Endothelial cell of umbilical vein (primary cell): ENCODE measurements around the gene EIF2B4.

Experiments
- EZH2 ChIP-seq: IDR thresholded peaks from 2 replicates; pipeline ENCODE4 v1.6.1; 2012; ENCODE audit warnings: borderline replicate concordance, low read depth, mild to moderate bottlenecking, moderate library complexity, low read length, inconsistent platforms; ENCODE audit not compliant: severe bottlenecking
- JUN ChIP-seq: IDR thresholded peaks from 2 replicates; pipeline ENCODE4 v1.6.1; 2011; ENCODE audit warnings: borderline replicate concordance, low read depth; ENCODE audit not compliant: insufficient read length, insufficient read depth
- MYC ChIP-seq: IDR thresholded peaks from one replicate; pipeline ENCODE4 v1.6.1; 2011; ENCODE audit warnings: mild to moderate bottlenecking, low read depth, low read length
- POLR2AphosphoS5 ChIP-seq: IDR thresholded peaks from 2 replicates; pipeline ENCODE4 v1.6.1; 2012; ENCODE audit warnings: low read depth, mild to moderate bottlenecking, control low read depth, low read length, moderate library complexity; ENCODE audit not compliant: insufficient read depth
- TF ChIP-seq, protein P1 (sequence below), 2 donors: IDR thresholded peaks; 1 replicate in 1 of 2; 2 replicates in 1 of 2; pipeline ENCODE4 v1.5.1; 2011; ENCODE audit warnings: low read length in 2 of 2, mild to moderate bottlenecking in 2 of 2, moderate library complexity in 2 of 2, control low read depth in 1 of 2, inconsistent platforms in 1 of 2, low read depth in 1 of 2; ENCODE audit not compliant: insufficient read depth in 1 of 2; ENCODE audit errors: extremely low read depth in 1 of 2
- TF ChIP-seq, protein P2 (sequence below): IDR thresholded peaks from 2 replicates; pipeline ENCODE4 v1.6.1; 2011; ENCODE audit not compliant: insufficient read depth, insufficient read length

DNA sequence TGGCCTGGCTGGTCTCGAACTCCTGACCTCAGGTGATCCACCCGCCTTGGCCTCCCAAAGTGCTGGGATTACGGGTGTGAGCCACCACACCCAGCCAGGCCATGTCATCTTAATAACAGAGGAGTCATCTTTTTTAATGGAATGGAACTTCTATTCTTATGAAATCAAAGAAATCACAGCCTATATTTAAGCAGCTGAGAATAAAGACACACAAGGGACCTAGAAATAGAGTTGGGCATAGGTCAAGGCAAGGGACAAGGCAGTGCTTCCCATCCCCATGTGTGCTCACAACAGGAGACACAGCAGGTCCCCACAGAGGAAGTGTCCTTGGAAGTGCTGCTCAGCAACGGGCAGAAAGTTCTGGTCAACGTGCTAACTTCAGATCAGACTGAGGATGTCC, 3.4 kb upstream of the EIF2B4 start:
- TF ChIP-seq, protein P1, sequence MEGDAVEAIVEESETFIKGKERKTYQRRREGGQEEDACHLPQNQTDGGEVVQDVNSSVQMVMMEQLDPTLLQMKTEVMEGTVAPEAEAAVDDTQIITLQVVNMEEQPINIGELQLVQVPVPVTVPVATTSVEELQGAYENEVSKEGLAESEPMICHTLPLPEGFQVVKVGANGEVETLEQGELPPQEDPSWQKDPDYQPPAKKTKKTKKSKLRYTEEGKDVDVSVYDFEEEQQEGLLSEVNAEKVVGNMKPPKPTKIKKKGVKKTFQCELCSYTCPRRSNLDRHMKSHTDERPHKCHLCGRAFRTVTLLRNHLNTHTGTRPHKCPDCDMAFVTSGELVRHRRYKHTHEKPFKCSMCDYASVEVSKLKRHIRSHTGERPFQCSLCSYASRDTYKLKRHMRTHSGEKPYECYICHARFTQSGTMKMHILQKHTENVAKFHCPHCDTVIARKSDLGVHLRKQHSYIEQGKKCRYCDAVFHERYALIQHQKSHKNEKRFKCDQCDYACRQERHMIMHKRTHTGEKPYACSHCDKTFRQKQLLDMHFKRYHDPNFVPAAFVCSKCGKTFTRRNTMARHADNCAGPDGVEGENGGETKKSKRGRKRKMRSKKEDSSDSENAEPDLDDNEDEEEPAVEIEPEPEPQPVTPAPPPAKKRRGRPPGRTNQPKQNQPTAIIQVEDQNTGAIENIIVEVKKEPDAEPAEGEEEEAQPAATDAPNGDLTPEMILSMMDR (IDR thresholded peaks at IDR 0.05; ENCODE audit: extremely low read depth in 1 of 2, insufficient read depth in 1 of 2, low read depth in 1 of 2, low read length in 2 of 2): no peak
- TF ChIP-seq, protein P2, sequence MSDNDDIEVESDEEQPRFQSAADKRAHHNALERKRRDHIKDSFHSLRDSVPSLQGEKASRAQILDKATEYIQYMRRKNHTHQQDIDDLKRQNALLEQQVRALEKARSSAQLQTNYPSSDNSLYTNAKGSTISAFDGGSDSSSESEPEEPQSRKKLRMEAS: no peak
- no peak for TF ChIP-seq EZH2
- TF ChIP-seq MYC: no peak
- TF ChIP-seq POLR2AphosphoS5: no peak
- no peak for TF ChIP-seq JUN
